Inflammatory macrophage treated with lipopolysaccharide for 1 hour (primary cell): ENCODE measurements around the gene MYBPC2.
"Not testable (repeated sequence)": the region's sequence is repeated elsewhere in the genome, so short reads cannot be mapped to it uniquely, and the experiment has no call there.

Source experiments
- DNase-seq, 2 donors: peaks; one replicate each; pipeline ENCODE4 v3.0.0-alpha.2; 2020 to 2022

Gene MYBPC2

GRCh38 chr19:50432221-50433028 lies at the start of gene MYBPC2:
Gene MYBPC2, plus strand, starts transcription at chr19:50432892. Its CDS starts 62 bp downstream, at chr19:50432954.
- DNase-seq = no peak

- DNase-seq = no peak
These were observed 49.5 kb upstream of the MYBPC2 start for GRCh38 chr19:50383001-50383851.

GRCh38 chr19:50383852-50384684 lies 48.6 kb upstream of the MYBPC2 start, which contains the start of gene POLD1:
Gene POLD1, plus strand, starts transcription at chr19:50384347. Its CDS starts 14,505 bp downstream, at chr19:50398852.
- peak; percentile 95 to 98 for DNase-seq

- peak; percentile 71 to 91 for DNase-seq
These were observed 47.8 kb upstream of the MYBPC2 start for GRCh38 chr19:50384685-50385535.

- DNase-seq = peak; percentile 75 to 83
These were observed 45.4 kb upstream of the MYBPC2 start for GRCh38 chr19:50387176-50387867.

- no peak for DNase-seq
These were observed 44.8 kb upstream of the MYBPC2 start for GRCh38 chr19:50387868-50388245.

- DNase-seq = not testable (repeated sequence)
These were observed 42.4 kb upstream of the MYBPC2 start for GRCh38 chr19:50390295-50390694.

- not testable (repeated sequence) for DNase-seq
These were observed 41.7 kb upstream of the MYBPC2 start for GRCh38 chr19:50390952-50391351.

GRCh38 chr19:50392759-50393158 lies 39.9 kb upstream of the MYBPC2 start:
- DNase-seq = no peak

GRCh38 chr19:50393589-50393988 lies 39.1 kb upstream of the MYBPC2 start:
- no peak for DNase-seq

GRCh38 chr19:50394017-50394416 lies 38.7 kb upstream of the MYBPC2 start:
- no peak for DNase-seq

- DNase-seq = no peak
These were observed 33.9 kb upstream of the MYBPC2 start for GRCh38 chr19:50398675-50399367.

- no peak for DNase-seq
These were observed 33.3 kb upstream of the MYBPC2 start for GRCh38 chr19:50399368-50399745.

- DNase-seq = no peak
These were observed 30.9 kb upstream of the MYBPC2 start for GRCh38 chr19:50401605-50402450.

GRCh38 chr19:50402544-50403301 lies 30.0 kb upstream of the MYBPC2 start:
- DNase-seq = no peak

- no peak for DNase-seq
These were observed 26.4 kb upstream of the MYBPC2 start for GRCh38 chr19:50406156-50406820.

- DNase-seq = no peak
These were observed 25.9 kb upstream of the MYBPC2 start for GRCh38 chr19:50406829-50407228.

- no peak for DNase-seq
These were observed 23.3 kb upstream of the MYBPC2 start for GRCh38 chr19:50409347-50409746.
